Putamen (tissue), 1 donor: ENCODE measurements around the gene VRK3.
"Not testable (repeated sequence)": the region's sequence is repeated elsewhere in the genome, so short reads cannot be mapped to it uniquely, and the experiment has no call there.

Source experiments
- DNase-seq: peaks from one replicate; pipeline ENCODE4 v3.0.0-alpha.2; 2016; ENCODE audit warnings: low spot score

VRK3 gene

DNA sequence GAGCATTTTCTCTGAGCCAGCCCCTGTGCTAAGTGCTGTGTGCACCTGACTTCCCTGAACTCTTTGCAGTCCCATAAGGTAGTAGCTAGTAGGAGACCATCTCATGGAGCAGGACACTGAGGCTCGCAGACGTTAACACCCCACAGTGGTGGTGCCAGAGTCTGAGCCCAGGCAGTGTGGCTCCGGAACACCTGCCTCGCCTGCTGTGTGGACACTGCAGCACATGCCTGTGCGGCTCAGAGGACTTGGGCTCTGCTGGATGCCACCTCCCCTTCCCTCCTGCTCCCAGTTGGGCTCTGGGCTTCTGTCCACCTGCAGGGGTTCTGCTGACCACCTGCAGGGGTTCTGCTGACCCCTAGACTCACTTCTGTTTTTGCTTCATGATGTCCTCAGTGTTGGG lies 37.2 kb downstream of the VRK3 start:
- DNase-seq: no peak

DNA sequence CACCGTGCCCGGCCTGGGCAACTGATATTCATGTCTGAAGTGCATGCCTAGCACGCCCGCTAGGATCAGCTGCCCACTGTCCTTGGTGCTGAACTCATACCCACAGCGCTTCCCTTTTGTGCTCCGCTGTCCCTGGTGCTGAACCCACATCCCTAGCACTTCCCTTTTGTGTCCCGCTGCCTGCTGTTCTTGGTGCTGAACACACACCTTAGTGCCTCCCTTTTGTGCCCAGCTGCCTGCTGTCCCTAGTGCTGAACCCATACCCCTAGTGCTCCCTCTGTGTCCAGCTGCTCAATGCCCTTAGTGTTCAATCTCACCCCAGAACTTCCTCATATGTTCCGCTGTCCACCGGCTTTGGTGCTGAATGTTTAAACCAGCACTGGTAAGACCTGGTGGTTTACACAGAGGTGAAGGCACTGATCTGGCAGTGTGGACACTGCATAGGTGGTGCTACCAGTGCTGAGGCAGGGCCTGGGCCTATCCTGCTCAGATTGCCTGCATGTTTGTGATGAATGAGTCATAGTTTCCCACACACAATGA lies 37.9 kb downstream of the VRK3 start:
- DNase-seq: peak; percentile 60

DNA sequence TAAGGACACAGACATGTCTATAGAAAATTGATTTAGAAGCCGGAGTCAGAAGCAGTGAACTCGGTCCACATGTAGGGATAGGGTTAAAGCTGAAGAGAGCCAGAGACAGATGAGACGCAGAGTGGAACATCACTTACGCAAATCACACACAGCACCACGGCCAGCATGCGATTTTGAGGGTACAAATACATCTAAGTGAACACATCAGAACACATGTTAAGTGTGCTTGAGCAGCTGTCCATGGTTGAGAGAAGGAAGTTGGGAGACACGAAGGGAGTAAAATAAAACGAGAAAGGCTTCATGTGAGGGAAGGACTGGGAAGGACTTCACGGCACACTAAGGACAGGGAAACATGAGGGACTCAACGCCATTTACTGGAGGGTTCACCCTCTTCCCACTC lies 38.8 kb downstream of the VRK3 start:
- DNase-seq: no peak

DNA sequence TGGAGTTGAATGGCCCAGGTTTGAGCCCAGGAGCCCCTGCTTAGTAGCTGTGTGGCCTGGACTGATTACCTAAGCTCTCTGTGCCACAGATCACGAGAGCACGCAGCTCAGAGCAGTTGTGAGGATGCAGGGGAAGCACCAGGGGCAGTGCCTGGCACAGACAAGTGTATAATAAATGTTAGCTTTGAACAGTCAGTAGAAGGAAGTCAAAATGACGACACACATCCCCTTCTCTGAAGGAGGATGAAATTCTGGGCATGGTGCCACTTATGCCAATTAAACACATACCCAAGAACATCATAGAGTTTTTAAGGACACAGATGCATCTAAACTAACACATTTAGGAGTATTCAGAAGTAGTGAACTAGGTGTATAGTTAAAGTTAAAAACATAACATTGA lies 39.3 kb downstream of the VRK3 start:
- no peak for DNase-seq

DNA sequence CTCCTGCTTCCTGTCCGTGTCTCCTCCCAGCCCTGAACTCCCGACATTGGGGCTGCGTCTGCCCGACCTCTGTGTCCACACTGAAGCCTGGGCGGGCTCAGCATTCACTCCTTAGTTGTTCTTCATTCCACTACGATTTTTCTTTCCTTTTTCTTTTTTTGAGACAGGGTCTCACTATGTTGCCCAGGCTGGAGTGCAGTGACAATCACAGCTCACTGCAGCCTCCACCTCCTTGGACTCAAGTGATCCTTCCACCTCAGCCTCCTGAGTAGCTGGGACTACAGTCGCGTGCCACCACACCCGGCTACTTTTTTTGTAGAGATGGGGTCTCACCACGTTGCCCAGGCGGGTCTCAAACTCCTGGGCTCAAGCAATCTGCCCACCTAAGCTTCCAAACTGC lies 40.7 kb downstream of the VRK3 start:
- no peak for DNase-seq

DNA sequence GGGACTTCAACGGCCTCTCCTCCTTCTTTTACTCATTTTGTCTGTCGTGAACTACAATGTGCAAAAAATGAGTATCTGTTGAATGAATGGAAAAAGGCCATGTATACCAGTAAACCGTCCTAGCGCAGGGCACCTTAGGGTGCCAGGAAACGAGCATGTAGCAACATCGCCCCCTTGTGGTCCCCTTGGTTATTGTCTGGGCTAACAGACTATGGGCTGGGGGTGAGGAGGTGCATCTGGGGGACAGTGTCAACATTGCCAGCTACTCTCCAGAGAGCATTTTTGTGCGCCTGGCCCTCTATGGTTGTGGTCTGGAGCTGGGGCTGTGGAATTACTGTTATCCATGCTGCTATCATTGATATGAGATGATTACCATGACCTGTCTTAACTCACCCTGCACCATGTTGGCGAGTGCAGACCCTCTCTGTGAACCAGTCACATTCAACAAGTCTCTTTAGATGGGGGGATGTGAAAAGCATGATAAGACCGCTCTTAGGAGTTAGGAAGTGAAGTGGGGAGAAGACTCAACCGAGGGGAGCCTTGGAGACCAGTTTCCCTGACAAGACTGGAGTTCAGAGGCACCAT lies 41.4 kb downstream of the VRK3 start:
- DNase-seq: no peak

DNA sequence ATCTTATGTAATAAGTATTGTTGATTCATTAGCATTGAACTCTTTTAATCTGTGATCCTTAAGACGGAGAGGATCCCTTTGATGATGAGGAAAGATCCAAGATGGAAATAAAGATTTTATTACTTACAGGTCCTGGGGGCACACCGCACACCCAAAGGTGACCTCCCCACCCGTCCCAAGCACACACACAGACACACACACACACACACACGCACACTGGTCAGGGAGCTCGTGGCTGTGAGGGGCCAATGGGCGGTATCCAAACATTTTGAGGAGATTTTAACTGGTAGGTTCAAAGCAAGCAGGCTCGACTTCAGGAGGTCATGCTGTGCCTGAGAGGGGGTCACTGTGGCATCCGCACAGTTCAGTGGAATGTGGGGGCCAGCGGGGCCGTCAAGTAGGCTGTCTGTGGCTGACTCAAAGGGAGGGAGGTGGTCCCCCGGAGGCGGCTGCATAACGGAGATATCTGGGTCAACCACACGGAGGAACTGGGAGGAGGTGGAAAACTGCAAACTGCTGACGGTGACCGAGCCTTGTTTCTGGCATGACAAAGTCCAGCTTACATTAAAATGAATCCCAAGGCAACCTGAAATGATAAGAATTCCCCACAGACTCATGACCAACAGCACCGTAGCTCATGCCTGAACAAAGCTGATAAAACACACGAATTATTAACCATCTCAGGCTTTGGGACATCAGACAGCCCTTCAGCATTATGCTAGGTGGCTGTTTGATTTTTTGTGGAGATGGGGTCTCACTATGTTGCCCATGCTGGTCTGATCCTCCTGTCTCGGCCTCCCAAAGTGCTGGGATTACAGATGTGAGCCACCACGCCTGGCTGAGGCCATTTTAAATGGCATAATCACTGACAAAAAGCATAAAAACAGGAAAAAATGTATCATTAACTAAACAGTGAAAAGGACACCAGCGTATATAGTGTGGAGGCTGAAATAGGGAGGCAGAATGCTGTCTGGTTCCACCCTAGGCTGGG lies 43.3 kb downstream of the VRK3 start:
- DNase-seq: no peak

DNA sequence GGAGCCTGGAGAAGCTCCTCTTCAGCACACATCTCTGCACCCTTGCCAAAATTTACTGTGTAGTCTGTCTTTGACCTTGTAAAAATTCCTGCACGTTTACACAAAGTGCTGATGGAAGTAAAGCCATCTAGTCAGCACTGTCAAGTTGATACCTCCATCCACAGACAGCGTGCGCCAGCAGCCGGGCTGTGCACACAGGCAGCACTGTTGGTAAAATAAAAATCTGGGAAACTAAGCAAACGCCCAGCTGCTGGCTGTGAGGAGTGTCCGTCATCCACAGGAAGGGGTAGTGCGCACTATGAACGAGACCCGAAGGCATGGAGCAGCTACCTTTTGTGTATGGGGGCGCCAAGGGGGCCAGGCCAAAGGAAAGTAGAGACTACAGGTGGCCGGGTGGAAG lies 46.8 kb downstream of the VRK3 start:
- no peak for DNase-seq

DNA sequence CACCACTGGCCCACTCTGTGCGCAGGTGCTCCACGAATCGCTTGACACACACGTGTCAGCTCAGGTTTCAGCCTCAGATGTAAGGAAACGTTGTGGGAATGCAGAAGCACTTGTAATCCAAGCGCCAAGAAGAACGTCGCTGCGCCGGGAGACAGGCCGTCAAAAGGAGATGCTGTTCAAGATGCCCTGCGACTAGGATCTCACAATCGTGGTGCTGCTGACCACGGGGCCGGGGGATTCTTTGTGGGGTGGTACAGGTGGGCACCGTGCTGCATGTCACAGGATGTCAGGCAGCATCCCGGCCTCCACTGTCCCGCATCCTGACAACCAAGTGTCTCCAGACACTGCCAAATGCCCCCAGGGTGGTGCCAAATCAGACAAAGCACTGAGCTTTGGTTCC lies 47.3 kb downstream of the VRK3 start:
- no peak for DNase-seq

DNA sequence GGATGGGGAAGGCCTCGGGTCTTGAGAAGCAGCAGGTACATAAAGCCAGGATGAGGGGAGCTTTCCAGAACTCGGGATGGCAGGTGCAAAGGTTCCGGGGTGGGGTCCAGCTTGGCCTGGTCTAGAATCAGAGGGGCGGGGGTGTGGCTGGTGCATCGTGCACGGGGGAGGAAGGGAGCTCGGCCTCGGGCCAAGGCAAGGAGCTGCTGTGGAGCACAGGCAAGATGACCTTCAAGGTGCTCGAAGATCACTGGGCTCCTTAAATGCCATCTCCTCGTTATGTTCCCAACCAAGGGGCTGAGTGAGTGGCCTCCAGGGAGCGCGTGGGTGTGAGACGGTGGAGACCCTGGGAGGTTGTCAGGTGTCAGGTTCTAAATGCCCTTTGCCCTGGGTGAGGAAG lies 48.1 kb downstream of the VRK3 start:
- no peak for DNase-seq

DNA sequence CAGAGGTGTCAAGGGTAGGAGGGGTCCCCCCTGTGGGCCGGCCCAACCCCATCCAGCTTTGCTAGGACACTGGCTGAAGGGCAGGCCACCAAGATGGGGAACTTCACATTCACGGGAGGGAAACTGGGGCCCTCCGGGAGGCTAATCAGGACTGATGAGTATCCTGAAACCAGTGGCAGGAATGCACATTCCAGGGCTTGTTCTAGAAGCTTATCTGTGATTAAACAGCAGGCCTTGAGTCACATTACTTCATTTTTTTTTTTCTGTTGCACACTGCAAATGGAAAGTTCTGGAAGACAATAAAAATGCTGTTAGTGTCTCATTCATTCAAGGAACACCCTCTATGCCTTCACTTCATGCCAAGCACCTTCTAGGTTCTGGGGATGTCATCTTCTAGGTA lies 48.7 kb downstream of the VRK3 start:
- no peak for DNase-seq

DNA sequence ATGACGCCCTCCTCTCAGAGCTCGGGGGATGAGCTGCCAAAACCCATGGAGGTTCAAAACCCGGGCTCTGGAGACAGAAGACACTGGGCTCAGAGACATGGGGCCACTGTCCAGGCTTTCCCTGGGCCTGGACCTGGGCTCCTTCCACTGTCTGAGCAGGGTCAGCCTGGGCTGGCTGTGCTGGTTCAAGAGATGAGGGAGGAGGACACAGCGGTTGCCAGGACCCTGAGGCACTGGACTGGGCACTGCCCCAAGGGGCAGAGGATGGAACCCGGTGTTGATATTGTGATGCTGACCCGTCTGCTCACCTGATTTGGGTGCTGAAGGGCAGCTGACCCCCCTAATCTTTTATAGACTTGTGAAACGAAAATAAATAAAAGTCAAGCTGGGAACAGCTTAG lies 50.1 kb downstream of the VRK3 start:
- DNase-seq: no peak

DNA sequence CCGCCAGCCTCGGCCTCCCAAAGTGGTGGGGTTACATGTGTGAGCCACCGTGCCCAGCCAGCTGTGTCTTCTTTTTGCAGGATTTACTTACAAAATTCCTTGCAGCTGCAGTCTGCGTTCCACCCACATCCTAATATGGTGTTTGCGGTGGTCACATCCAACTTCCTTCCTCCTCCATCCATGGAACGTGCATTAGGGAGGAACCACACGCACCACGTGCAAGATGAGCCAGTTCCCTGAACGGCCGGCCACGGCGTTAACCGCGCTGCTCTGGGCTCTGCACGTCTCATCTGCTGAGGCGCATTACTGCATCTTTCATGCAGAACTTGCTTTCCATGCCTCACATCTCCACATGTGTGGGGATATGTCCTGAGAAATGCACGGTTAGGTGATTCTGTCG lies 51.2 kb downstream of the VRK3 start:
- DNase-seq: no peak

DNA sequence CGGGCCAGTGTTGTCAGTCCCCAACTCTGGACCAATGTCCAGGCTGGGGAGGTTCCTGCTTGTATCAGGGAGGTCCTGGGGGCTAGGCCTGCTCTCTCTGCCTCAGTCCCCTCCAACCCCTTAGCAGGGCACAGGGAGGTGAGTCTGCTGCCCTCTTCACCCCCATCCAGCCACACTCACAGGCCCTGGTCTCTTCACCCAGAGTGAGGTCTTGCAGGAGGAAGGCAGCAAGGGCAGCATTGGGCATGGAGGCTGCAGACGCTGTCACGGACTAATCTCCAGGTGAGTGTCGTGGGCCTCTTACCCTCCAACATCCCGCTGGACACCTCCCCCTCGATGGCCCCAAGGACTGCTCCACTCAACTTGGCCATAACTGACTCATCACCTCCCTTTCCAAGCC lies 52.3 kb downstream of the VRK3 start:
- DNase-seq: no peak

DNA sequence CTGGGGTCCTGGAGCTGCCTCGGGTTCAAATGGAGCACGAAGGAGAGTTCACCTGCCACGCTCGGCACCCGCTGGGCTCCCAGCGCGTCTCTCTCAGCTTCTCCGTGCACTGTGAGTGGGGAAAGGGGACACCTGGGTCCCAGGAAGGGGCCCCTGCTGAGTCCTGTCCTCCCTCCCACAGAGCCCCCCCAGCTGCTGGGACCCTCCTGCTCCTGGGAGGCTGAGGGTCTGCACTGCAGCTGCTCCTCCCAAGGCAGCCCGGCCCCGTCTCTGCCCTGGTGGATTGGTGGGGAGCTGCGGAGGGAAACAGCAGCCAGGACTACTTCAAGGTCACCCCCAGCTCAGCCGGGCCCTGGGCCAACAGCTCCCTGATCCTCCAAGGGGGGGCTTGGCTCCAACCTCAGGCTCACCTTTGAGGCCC lies 53.2 kb downstream of the VRK3 start:
- no peak for DNase-seq

DNA sequence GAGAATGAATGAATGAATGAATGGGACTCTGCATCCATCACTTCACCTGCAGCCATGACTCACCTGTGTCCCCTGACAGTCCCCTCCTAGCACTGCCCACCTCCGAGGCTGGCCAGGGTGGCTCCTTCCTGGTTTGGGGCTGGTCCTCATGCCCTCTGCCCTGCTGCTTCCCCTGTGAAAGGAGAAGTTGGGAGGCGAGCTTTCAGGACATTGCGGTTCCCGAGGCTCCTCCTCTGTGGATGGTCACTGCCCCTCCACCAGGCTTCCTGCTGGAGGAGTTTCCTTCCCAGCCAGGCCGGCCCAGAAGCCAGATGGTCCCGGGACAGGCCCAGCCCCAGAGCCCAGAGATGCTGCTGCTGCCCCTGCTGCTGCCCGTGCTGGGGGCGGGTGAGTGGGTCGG lies 55.8 kb downstream of the VRK3 start:
- DNase-seq: not testable (repeated sequence)

DNA sequence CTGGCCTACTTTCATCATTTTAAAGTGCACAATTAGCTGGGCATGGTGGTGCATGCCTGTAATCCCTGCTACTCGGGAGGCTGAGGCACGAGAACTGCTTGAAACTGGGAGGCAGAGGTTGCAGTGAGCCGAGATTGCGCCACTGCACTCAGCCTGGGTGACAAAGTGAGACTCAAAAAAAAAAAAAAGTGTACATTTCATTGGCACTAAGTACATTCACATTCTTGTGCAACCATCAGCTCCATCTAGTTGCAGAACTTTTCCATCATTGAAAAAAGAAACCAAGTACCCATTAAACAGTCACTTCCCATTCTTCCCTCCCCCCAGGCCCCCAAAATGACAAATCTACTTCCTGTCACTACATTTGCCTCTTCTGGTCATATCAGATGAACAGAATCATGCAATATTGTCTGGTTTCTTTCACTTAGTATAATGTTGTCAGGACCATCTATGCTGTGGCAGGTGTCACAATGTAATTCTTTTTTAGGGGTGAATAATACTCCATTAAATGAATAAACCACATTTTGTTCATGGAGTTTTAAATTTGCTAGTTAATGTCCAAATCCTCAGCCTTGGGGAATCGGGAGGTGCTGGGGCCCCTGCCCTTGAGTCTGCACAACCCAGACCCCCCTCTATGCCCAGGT lies 56.8 kb downstream of the VRK3 start:
- no peak for DNase-seq

DNA sequence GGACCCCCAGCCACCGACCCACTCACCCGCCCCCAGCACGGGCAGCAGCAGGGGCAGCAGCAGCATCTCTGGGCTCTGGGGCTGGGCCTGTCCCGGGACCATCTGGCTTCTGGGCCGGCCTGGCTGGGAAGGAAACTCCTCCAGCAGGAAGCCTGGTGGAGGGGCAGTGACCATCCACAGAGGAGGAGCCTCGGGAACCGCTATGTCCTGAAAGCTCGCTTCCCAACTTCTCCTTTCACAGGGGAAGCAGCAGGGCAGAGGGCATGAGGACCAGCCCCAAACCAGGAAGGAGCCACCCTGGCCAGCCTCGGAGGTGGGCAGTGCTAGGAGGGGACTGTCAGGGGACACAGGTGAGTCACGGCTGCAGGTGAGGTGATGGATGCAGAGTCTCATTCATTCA lies 64.2 kb downstream of the VRK3 start, which contains the start of gene SIGLEC11:
Gene SIGLEC11 (minus strand): TSS at position 193 of the 400 bp plus-strand sequence. CDS start 91 bp downstream, at position 102.
- not testable (repeated sequence) for DNase-seq

DNA sequence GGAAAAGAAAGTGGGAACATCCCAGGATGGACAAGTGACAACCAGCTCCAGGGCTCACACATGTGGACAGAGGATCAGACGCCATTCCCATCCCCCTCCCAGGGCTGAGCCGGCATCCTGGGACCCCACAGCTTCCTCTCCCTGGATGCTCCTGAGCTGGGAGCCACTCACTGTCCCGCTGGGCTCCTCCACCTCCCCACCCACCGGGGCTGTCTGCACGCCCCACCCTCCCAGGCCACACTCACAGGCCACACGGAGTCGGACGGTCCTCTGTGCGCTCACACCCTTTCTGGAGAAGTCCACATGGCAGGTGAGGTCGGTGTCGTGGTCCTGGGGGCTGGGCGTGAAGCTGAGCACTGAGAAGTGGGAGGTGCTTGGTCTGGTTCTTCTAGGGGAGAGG lies 65.3 kb downstream of the VRK3 start:
- not testable (repeated sequence) for DNase-seq

DNA sequence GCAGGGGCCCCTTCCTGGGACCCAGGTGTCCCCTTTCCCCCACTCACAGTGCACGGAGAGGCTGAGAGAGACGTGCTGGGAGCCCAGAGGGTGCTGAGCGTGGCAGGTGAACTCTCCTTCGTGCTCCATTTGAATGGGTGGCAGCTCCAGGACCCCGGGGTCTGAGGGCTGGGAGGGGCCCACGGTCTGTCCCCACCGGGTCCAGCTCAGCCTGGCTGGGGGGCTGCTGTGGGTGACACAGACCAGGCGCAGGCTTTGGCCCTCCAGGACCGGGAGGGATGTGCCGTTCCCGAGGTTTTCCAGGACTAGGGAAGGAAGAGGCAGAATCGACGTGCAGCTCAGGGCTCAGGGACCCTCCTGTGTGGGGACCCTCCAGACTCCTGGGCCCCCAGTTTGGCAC lies 66.6 kb downstream of the VRK3 start:
- not testable (repeated sequence) for DNase-seq

DNA sequence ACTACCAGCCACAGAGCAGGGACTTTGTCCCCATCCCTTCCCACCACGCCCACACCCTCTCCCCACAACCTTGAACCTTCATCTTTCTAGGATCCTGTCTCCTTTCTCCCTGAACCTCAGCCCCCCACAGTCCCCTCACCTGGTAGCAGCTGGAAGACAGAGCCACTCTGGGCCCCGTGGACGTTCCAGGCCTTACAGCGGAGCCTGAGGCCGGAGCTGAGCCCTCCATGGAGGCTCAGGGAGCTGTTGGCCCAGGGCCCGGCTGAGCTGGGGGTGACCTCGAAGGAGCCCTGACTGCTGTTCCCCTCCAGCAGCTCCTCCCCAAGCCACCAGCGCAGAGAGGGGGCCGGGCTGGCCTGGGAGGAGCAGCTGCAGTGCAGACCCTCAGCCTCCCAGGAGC lies 67.0 kb downstream of the VRK3 start:
- DNase-seq: not testable (repeated sequence)

DNA sequence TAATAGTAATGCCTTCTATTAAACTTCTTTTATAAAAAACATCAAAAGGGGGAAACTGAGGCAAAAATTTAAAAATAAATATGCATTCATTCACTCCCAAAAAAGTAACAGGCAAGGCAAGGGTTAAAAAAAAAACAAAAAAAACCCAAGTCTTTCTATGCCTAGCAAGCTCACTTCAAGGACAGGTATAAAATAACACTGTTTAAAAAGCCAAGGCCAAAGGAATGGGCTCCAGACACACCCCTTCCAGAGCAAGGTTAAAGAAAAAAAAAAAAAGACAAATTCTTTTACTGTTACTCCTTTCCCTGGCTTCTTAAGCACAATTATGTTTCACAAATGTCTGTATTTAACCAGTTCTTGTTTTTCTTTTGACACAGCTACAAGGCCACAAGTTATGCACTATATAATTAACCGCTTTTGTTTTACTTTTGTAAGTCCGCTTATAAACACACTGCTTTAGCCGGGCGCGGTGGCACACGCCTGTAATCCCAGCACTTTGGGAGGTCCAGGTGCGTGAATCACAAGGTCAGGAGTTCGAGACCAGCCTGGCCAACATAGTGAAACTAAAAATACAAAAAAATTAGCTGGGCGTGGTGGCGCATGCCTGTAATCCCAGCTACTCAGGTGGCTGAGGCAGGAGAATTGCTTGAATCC lies 67.8 kb downstream of the VRK3 start:
- no peak for DNase-seq
